ENCODE measurements around the gene PCBP3. TPM values are rescaled to one million over a fixed set of nuclear protein-coding genes. Genes with fewer than 3 reads are reported as not detected.

Gene PCBP3
- total and polyA plus RNA-seq, 2 donors (not counting 3 experiments of a cell fraction or from before 2014, with no cell fraction given), result 0.06 to 1.1 TPM

DNA sequence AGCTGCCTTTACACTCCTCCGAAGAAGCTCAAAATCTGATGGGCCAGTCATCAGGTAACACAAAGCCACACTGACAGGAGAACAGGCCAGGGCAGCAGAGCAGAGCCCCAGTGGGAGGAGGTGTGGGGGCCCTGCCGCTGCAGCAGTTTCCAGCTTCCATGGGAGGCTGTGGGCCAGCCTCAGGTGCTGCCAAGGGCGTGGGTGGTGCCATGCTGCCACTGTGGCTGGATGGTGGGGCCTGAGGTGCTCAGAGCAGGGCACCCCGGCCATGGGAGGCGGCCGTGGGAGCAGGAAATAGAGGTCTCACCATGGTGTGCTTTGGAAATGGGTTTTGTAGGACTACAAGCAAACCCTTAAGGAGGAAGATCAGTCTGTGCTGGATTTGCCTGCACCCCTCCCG lies 287.3 kb downstream of the PCBP3 start:
- POLR2A ChIA-PET, result no interaction called here
- TF ChIP-seq POLR2AphosphoS5 (IDR thresholded peaks at IDR 0.05; ENCODE audit: insufficient read depth, low read depth, low read length), result no peak
- no peaks in the 10 kb centered on the region for H3K4me1 ChIP-seq (ENCODE audit: control insufficient read depth, extremely low read depth, insufficient read depth, low read length)
- FAIRE-seq (no peak), DNase-seq (ENCODE audit: low read depth, low spot score) (no peak)
- no TSS peak for BruUV-seq (replicated peaks)
- H3K4me2 ChIP-seq (ENCODE audit: insufficient read depth, low read length), result no peak overlapping the region
- CTCF ChIA-PET, result no interaction called here
- H3K9me1 ChIP-seq (replicated peaks; ENCODE audit: control insufficient read depth, extremely low read depth, insufficient read depth, low read length), result no peaks in the 10 kb centered on the region
- H2AFZ ChIP-seq (ENCODE audit: low read depth, low read length), result no peak overlapping the region
- no peaks in the 10 kb centered on the region for H4K20me1 ChIP-seq (replicated peaks; ENCODE audit: control insufficient read depth, extremely low read depth, insufficient read depth, low read length)
- no peaks in the 10 kb centered on the region for H3K79me2 ChIP-seq (ENCODE audit: control insufficient read depth, insufficient read depth, low read length)
- no peak overlapping the region for H3K4me3 ChIP-seq (replicated peaks in 1 of 3; ENCODE audit: insufficient read depth in 1 of 3, low read depth in 1 of 3, low read length in 3 of 3)
- H3K9ac ChIP-seq (replicated peaks; ENCODE audit: extremely low read depth, insufficient read depth, low read length), result no peak overlapping the region
- no peaks in the 10 kb centered on the region for H3K27me3 ChIP-seq (ENCODE audit: control insufficient read depth in 2 of 2, insufficient read depth in 2 of 2, low read length in 2 of 2)
- no peaks in the 10 kb centered on the region for H3K36me3 ChIP-seq (ENCODE audit: control insufficient read depth in 2 of 2, extremely low read depth in 1 of 2, insufficient read depth in 2 of 2, low read length in 2 of 2)
- H3K9me3 ChIP-seq (replicated peaks; ENCODE audit: control insufficient read depth, insufficient read depth, low read length), result no peaks in the 10 kb centered on the region
- intact Hi-C loops (cut with micrococcal nuclease) (no loop called here), dilution Hi-C loops (cut with MboI; ENCODE audit: extremely low pct_ligation_motif_present, low sequenced_read_pairs) (no loop called here)
- H3K27ac ChIP-seq (ENCODE audit: insufficient read depth, low read depth, low read length), result no peak overlapping the region

DNA sequence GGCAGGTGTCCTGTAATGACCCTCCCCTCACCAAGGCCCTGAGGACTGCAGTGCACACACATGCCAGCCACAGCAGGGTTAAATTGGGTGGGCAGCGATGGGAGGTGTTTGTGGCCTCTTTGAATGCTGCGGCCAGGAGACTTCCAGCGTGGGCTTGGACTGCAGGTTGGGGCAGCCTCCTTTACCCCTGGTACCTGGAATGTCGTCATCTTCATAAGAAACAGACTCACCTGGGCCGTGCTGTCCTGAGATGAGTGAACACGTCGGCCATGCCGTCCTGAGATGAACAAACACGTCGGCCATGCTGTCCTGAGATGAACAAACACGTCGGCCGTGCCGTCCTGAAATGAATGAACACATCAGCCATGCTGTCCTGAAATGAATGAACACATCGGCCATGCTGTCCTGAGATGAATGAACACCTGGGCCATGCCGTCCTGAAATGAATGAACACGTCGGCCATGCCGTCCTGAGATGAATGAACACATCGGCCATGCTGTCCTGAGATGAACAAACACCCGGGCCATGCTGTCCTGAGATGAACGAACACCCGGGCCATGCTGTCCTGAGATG lies 288.0 kb downstream of the PCBP3 start:
- H3K27me3 ChIP-seq (ENCODE audit: control insufficient read depth in 2 of 2, insufficient read depth in 2 of 2, low read length in 2 of 2), result no peaks in the 10 kb centered on the region
- H3K9me1 ChIP-seq (replicated peaks; ENCODE audit: control insufficient read depth, extremely low read depth, insufficient read depth, low read length), result no peaks in the 10 kb centered on the region
- no peak for TF ChIP-seq GATA2 (IDR thresholded peaks at IDR 0.05; ENCODE audit: insufficient read depth, insufficient read length, low read depth, low read length)
- no peak for TF ChIP-seq EZH2 (IDR thresholded peaks at IDR 0.05; ENCODE audit: borderline replicate concordance, low read depth, low read length, severe bottlenecking)
- no peak for TF ChIP-seq POLR2A (IDR thresholded peaks at IDR 0.05; ENCODE audit: low read depth, low read length)
- TF ChIP-seq MYC (IDR thresholded peaks at IDR 0.05; ENCODE audit: low read depth, low read length), result no peak
- TF ChIP-seq, protein P1, sequence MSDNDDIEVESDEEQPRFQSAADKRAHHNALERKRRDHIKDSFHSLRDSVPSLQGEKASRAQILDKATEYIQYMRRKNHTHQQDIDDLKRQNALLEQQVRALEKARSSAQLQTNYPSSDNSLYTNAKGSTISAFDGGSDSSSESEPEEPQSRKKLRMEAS (IDR thresholded peaks at IDR 0.05; ENCODE audit: insufficient read depth, insufficient read length), result no peak
- TF ChIP-seq FOS (IDR thresholded peaks at IDR 0.05; ENCODE audit: borderline replicate concordance, insufficient read depth, low read length), result no peak
- no peak for TF ChIP-seq POLR2AphosphoS5 (IDR thresholded peaks at IDR 0.05; ENCODE audit: insufficient read depth, low read depth, low read length)
- TF ChIP-seq JUN (IDR thresholded peaks at IDR 0.05; ENCODE audit: borderline replicate concordance, insufficient read depth, insufficient read length, low read depth), result no peak
- TF ChIP-seq, protein P2, sequence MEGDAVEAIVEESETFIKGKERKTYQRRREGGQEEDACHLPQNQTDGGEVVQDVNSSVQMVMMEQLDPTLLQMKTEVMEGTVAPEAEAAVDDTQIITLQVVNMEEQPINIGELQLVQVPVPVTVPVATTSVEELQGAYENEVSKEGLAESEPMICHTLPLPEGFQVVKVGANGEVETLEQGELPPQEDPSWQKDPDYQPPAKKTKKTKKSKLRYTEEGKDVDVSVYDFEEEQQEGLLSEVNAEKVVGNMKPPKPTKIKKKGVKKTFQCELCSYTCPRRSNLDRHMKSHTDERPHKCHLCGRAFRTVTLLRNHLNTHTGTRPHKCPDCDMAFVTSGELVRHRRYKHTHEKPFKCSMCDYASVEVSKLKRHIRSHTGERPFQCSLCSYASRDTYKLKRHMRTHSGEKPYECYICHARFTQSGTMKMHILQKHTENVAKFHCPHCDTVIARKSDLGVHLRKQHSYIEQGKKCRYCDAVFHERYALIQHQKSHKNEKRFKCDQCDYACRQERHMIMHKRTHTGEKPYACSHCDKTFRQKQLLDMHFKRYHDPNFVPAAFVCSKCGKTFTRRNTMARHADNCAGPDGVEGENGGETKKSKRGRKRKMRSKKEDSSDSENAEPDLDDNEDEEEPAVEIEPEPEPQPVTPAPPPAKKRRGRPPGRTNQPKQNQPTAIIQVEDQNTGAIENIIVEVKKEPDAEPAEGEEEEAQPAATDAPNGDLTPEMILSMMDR (IDR thresholded peaks at IDR 0.05; ENCODE audit: extremely low read depth in 1 of 2, insufficient read depth in 1 of 2, low read depth in 1 of 2, low read length in 2 of 2), result no peak
- DNase-seq (ENCODE audit: low read depth, low spot score) (no peak), FAIRE-seq (no peak)
- intact Hi-C loops (cut with micrococcal nuclease), result no loop called here
- no peaks in the 10 kb centered on the region for H4K20me1 ChIP-seq (replicated peaks; ENCODE audit: control insufficient read depth, extremely low read depth, insufficient read depth, low read length)
- dilution Hi-C loops (cut with MboI; ENCODE audit: extremely low pct_ligation_motif_present, low sequenced_read_pairs), result no loop called here
- POLR2A ChIA-PET, result no interaction called here
- no peaks in the 10 kb centered on the region for H3K79me2 ChIP-seq (ENCODE audit: control insufficient read depth, insufficient read depth, low read length)
- H3K4me2 ChIP-seq (ENCODE audit: insufficient read depth, low read length), result no peak overlapping the region
- H3K36me3 ChIP-seq (ENCODE audit: control insufficient read depth in 2 of 2, extremely low read depth in 1 of 2, insufficient read depth in 2 of 2, low read length in 2 of 2), result no peaks in the 10 kb centered on the region
- no peak overlapping the region for H3K4me3 ChIP-seq (replicated peaks in 1 of 3; ENCODE audit: insufficient read depth in 1 of 3, low read depth in 1 of 3, low read length in 3 of 3)
- H3K9ac ChIP-seq (replicated peaks; ENCODE audit: extremely low read depth, insufficient read depth, low read length), result no peak overlapping the region
- no peaks in the 10 kb centered on the region for H3K9me3 ChIP-seq (replicated peaks; ENCODE audit: control insufficient read depth, insufficient read depth, low read length)
- H3K4me1 ChIP-seq (ENCODE audit: control insufficient read depth, extremely low read depth, insufficient read depth, low read length), result no peaks in the 10 kb centered on the region
- no TSS peak for BruUV-seq (replicated peaks)
- no peak overlapping the region for H3K27ac ChIP-seq (ENCODE audit: insufficient read depth, low read depth, low read length)
- CTCF ChIA-PET, result no interaction called here
- H2AFZ ChIP-seq (ENCODE audit: low read depth, low read length), result no peak overlapping the region

Data from endothelial cell of umbilical vein (primary cell).